Nephron progenitor cell (in vitro differentiated cells): Measurements from ENCODE around the gene LBHD2.
A peak's percentile ranks its signal among the peaks of the same experiment; 100 is the strongest.

Experiments
- DNase-seq: peaks from one replicate; pipeline ENCODE4 v3.0.0; 2021
- H3K27ac Mint-ChIP-seq: 2 replicates; pipeline ENCODE4 v1.8.0; 2021; ENCODE audit warnings: mild to moderate bottlenecking, moderate library complexity, mixed read lengths
- H3K27me3 Mint-ChIP-seq: 2 replicates; pipeline ENCODE4 v1.8.0; 2021; ENCODE audit warnings: mild to moderate bottlenecking, low read depth, mixed read lengths; ENCODE audit not compliant: poor library complexity
- H3K36me3 Mint-ChIP-seq: 2 replicates; pipeline ENCODE4 v1.8.0; 2021; ENCODE audit warnings: low read depth, mixed read lengths
- H3K4me1 Mint-ChIP-seq: 2 replicates; pipeline ENCODE4 v1.8.0; 2021; ENCODE audit warnings: mixed read lengths
- H3K4me3 Mint-ChIP-seq: 2 replicates; pipeline ENCODE4 v1.8.0; 2021; ENCODE audit warnings: mild to moderate bottlenecking, moderate library complexity, mixed read lengths
- H3K9me3 Mint-ChIP-seq: 2 replicates; pipeline ENCODE4 v1.8.0; 2021; ENCODE audit warnings: mild to moderate bottlenecking, moderate library complexity, mixed read lengths
- CTCF ChIP-seq: fragments of 200-600 bp; sonication (generic); IDR thresholded peaks from 2 replicates; pipeline ENCODE4 v1.5.0; 2021; ENCODE audit warnings: antibody characterized with exemption

The LBHD2 gene

GRCh38 chr14:103058164-103059055 is 25.6 kb upstream of the LBHD2 start:
- H3K27me3 Mint-ChIP-seq = no peaks in the 10 kb centered on the region
- H3K4me1 Mint-ChIP-seq = peaks cover 42% of the 10 kb centered on the region
- DNase-seq = peak; percentile 50
- H3K4me3 Mint-ChIP-seq = peak overlapping the region; percentile 91
- H3K9me3 Mint-ChIP-seq = no peaks in the 10 kb centered on the region
- H3K36me3 Mint-ChIP-seq = peaks cover 5% of the 10 kb centered on the region
- no peak for TF ChIP-seq CTCF
- no peak overlapping the region for H3K27ac Mint-ChIP-seq

GRCh38 chr14:103059556-103059955 is 24.5 kb upstream of the LBHD2 start:
- peaks cover 40% of the 10 kb centered on the region for H3K4me1 Mint-ChIP-seq
- no peak overlapping the region for H3K27ac Mint-ChIP-seq
- DNase-seq = no peak
- peaks cover 4% of the 10 kb centered on the region for H3K9me3 Mint-ChIP-seq
- TF ChIP-seq CTCF = no peak
- peak overlapping the region; percentile 30 for H3K4me3 Mint-ChIP-seq
- H3K36me3 Mint-ChIP-seq = peaks cover 9% of the 10 kb centered on the region
- no peaks in the 10 kb centered on the region for H3K27me3 Mint-ChIP-seq

- no peak for TF ChIP-seq CTCF
- peaks cover 30% of the 10 kb centered on the region for H3K4me1 Mint-ChIP-seq
- peaks cover 11% of the 10 kb centered on the region for H3K36me3 Mint-ChIP-seq
- H3K27me3 Mint-ChIP-seq = no peaks in the 10 kb centered on the region
- H3K4me3 Mint-ChIP-seq = no peak overlapping the region
- H3K27ac Mint-ChIP-seq = no peak overlapping the region
- peaks cover 4% of the 10 kb centered on the region for H3K9me3 Mint-ChIP-seq
- DNase-seq = no peak
Observed at GRCh38 chr14:103061482-103061976, 22.5 kb upstream of the LBHD2 start.

GRCh38 chr14:103064436-103064835 is 19.6 kb upstream of the LBHD2 start:
- Mint-ChIP-seq H3K9me3 (peaks cover 4% of the 10 kb centered on the region), H3K4me1 (peaks cover 30% of the 10 kb centered on the region), H3K27me3 (no peaks in the 10 kb centered on the region), H3K4me3 (no peak overlapping the region), H3K27ac (no peak overlapping the region), H3K36me3 (peaks cover 11% of the 10 kb centered on the region)
- TF ChIP-seq CTCF = no peak
- no peak for DNase-seq

- Mint-ChIP-seq H3K9me3 (peaks cover 4% of the 10 kb centered on the region), H3K27ac (no peak overlapping the region), H3K36me3 (peaks cover 11% of the 10 kb centered on the region), H3K4me3 (no peak overlapping the region), H3K27me3 (peaks cover 3% of the 10 kb centered on the region), H3K4me1 (peaks cover 30% of the 10 kb centered on the region)
- DNase-seq = no peak
- TF ChIP-seq CTCF = no peak
Observed at GRCh38 chr14:103064978-103065377, 19.0 kb upstream of the LBHD2 start.

- DNase-seq = no peak
- H3K4me1 Mint-ChIP-seq = peaks cover 32% of the 10 kb centered on the region
- H3K4me3 Mint-ChIP-seq = no peak overlapping the region
- H3K9me3 Mint-ChIP-seq = peaks cover 4% of the 10 kb centered on the region
- peaks cover 11% of the 10 kb centered on the region for H3K36me3 Mint-ChIP-seq
- H3K27me3 Mint-ChIP-seq = peaks cover 3% of the 10 kb centered on the region
- no peak for TF ChIP-seq CTCF
- no peak overlapping the region for H3K27ac Mint-ChIP-seq
Observed at GRCh38 chr14:103065861-103066260, 18.1 kb upstream of the LBHD2 start.
